Right lobe of liver (tissue), 6 donors: ENCODE results near the gene CHMP2A. TPM values are rescaled to one million over a fixed set of nuclear protein-coding genes. Genes with fewer than 3 reads are reported as not detected.

Experiments used
- ATAC-seq, 4 donors: fragments of 200-7000 bp; cut with Tn5 transposase; one replicate each; pipeline ENCODE4 v1.9.1; 2020; ENCODE audit warnings: mild to moderate bottlenecking in 4 of 4, moderate library complexity in 4 of 4
- DNase-seq, 3 donors: peaks; one replicate each; pipeline ENCODE4 v3.0.0-alpha.2; 2020
- H3K27ac ChIP-seq, 3 donors: fragments of 200-600 bp; one replicate each; pipeline ENCODE4 v1.8.0; 2022
- H3K27me3 ChIP-seq, 2 donors: fragments of 200-600 bp; one replicate each; pipeline ENCODE4 v1.8.0; 2022
- H3K36me3 ChIP-seq, 4 donors: fragments of 200-600 bp; sonication (generic) in 1 of 4; one replicate each; pipeline versions ENCODE4 v1.5.1 to v1.8.0; 2017 to 2022; ENCODE audit warnings: control low read depth in 1 of 4
- H3K4me1 ChIP-seq, 4 donors: fragments of 200-600 bp; sonication (generic) in 1 of 4; one replicate each; pipeline versions ENCODE4 v1.5.1 to v1.8.0; 2017 to 2022; ENCODE audit warnings: control low read depth in 1 of 4
- H3K4me3 ChIP-seq, 3 donors: fragments of 200-600 bp; one replicate each; pipeline ENCODE4 v1.8.0; 2022
- H3K9me3 ChIP-seq, 4 donors: fragments of 200-600 bp; sonication (generic) in 1 of 4; one replicate each; pipeline versions ENCODE4 v1.5.1 to v1.8.0; 2017 to 2022; ENCODE audit warnings: control low read depth in 1 of 4
- POLR2A ChIP-seq: fragments of 450-650 bp; IDR thresholded peaks from one replicate; pipeline ENCODE4 v1.6.1; 2017; ENCODE audit warnings: antibody characterized with exemption, mild to moderate bottlenecking
- WGBS: methylation state at CpG from one replicate; pipeline ENCODE4 v1.1.6; 2018; ENCODE audit warnings: low coverage, low lambda C conversion rate; ENCODE audit not compliant: insufficient coverage; ENCODE audit errors: missing lambda C conversion rate; 5-methylcytosine and 5-hydroxymethylcytosine counted together
- intact Hi-C, 2 donors: fragments of 100-400 bp; cut with DNase I; formaldehyde crosslinking; loops; one replicate each; pipeline versions ENCODE4 v1.11.2 to v1.14.1; 2022
- total RNA-seq, 6 experiments: library from RNA; depleted of rRNA in 2 of 6; stranded (reverse); fragments of >200 nt in 2 of 6; fragmentation: NEBNext Ultra II Directional in 3 of 6; extraction: Animal tissue kit (Norgen Biotek cat#: 25700) in 3 of 6; gene quantifications; one replicate each; pipeline versions ENCODE4 v1.1.0 to v1.2.4, GENCODE V29; 2016 to 2023
- TF ChIP-seq, protein P1 (sequence below), 4 donors: fragments of 200-600 bp in 3 of 4; fragments of 450-650 bp in 1 of 4; IDR thresholded peaks; one replicate each; pipeline versions ENCODE4 v1.5.1 to v1.8.0; 2016 to 2022; ENCODE audit warnings: antibody characterized with exemption in 4 of 4, mild to moderate bottlenecking in 2 of 4
- donor health status: DM: no; HTN: yes; CAD: no.
- donor health status: DM: no; HTN: no; CAD: no.
- donor health status: DM: no; HTN: no; CAD: no.
- donor health status: DM: no; HTN: yes; CAD: no.
- donor health status: DM: no; HTN: yes; CAD: no.

Gene CHMP2A
- total RNA-seq, 6 experiments from 2014 or later = 62.1 to 90.9 (median 70.7) TPM

DNA sequence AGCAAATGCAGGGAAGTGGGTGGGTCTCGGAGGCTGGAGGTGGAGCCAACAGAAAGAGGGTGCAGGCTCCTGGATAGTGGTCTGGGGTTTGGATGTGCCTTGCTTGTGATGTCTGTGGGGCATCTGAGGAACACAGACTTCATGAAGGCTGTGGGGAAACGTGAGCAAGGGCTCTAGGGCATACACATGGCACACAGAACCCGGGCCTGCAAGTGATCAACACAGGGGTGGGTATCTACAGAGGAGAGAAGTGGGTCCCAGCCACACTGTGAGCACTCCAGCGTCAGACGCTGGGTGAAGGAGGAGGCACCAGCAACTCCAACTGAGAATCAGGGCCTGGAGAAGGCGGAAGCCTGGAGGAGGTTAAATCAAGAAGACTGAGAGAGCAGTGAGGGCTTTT is 8.9 kb upstream of the CHMP2A start:
- Histone ChIP-seq H3K4me1 (peaks cover 0 to 28% (median 7%) of the 10 kb centered on the region in 4 donors), H3K9me3 (no peaks in the 10 kb centered on the region), H3K36me3 (peaks cover 0 to 5% (median 0%) of the 10 kb centered on the region in 4 donors), H3K4me3 (no peak overlapping the region), H3K27me3 (no peaks in the 10 kb centered on the region), H3K27ac (no peak overlapping the region)
- WGBS = 72% methylated on average over 6 of the region's 6 CpGs
- TF ChIP-seq, protein P1, sequence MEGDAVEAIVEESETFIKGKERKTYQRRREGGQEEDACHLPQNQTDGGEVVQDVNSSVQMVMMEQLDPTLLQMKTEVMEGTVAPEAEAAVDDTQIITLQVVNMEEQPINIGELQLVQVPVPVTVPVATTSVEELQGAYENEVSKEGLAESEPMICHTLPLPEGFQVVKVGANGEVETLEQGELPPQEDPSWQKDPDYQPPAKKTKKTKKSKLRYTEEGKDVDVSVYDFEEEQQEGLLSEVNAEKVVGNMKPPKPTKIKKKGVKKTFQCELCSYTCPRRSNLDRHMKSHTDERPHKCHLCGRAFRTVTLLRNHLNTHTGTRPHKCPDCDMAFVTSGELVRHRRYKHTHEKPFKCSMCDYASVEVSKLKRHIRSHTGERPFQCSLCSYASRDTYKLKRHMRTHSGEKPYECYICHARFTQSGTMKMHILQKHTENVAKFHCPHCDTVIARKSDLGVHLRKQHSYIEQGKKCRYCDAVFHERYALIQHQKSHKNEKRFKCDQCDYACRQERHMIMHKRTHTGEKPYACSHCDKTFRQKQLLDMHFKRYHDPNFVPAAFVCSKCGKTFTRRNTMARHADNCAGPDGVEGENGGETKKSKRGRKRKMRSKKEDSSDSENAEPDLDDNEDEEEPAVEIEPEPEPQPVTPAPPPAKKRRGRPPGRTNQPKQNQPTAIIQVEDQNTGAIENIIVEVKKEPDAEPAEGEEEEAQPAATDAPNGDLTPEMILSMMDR (IDR thresholded peaks at IDR 0.05) = no peak
- TF ChIP-seq POLR2A = no peak
- DNase-seq (no peak), ATAC-seq (no peak)
- intact Hi-C loops = no loop called here

- Histone ChIP-seq H3K36me3 (peaks cover 0 to 5% (median 0%) of the 10 kb centered on the region in 4 donors), H3K4me3 (peak overlapping the region in 2 of 3 donors; percentile 20 to 44), H3K4me1 (peaks cover 0 to 28% (median 7%) of the 10 kb centered on the region in 4 donors), H3K9me3 (no peaks in the 10 kb centered on the region), H3K27me3 (no peaks in the 10 kb centered on the region), H3K27ac (no peak overlapping the region)
- ATAC-seq (no peak), DNase-seq (no peak)
- TF ChIP-seq, protein P1 (IDR thresholded peaks at IDR 0.05) = no peak
- TF ChIP-seq POLR2A = no peak
- WGBS = 3% methylated on average over 9 of the region's 40 CpGs
- intact Hi-C loops = no loop called here
Observed at GRCh38 chr19:58563034-58563573, 8.2 kb upstream of the CHMP2A start.

- intact Hi-C loops = no loop called here
- H3K4me3 ChIP-seq = peak overlapping the region; percentile 14 to 44 (median 20)
- H3K4me1 ChIP-seq = peaks cover 0 to 28% (median 7%) of the 10 kb centered on the region in 4 donors
- H3K27me3 ChIP-seq = no peaks in the 10 kb centered on the region
- no peaks in the 10 kb centered on the region for H3K9me3 ChIP-seq
- TF ChIP-seq, protein P1 (IDR thresholded peaks at IDR 0.05) = no peak
- no peak for TF ChIP-seq POLR2A
- DNase-seq (peak in 2 of 3 donors; percentile 52 to 60), ATAC-seq (peak in 3 of 4 donors; percentile 1 to 2 (median 2))
- WGBS = 9% methylated on average over 7 of the region's 107 CpGs
- peaks cover 0 to 5% (median 0%) of the 10 kb centered on the region in 4 donors for H3K36me3 ChIP-seq
- H3K27ac ChIP-seq = no peak overlapping the region
Observed at GRCh38 chr19:58562122-58563033, 7.5 kb upstream of the CHMP2A start.

- H3K27ac ChIP-seq = no peak overlapping the region
- no peaks in the 10 kb centered on the region for H3K27me3 ChIP-seq
- WGBS = 46% methylated on average over 3 of the region's 16 CpGs
- ATAC-seq (no peak), DNase-seq (no peak)
- TF ChIP-seq POLR2A = no peak
- intact Hi-C loops = no loop called here
- H3K4me1 ChIP-seq = peaks cover 0 to 35% (median 7%) of the 10 kb centered on the region in 4 donors
- peaks cover 0 to 6% (median 0%) of the 10 kb centered on the region in 4 donors for H3K36me3 ChIP-seq
- no peaks in the 10 kb centered on the region for H3K9me3 ChIP-seq
- peak overlapping the region in 1 of 3 donors; percentile 44 for H3K4me3 ChIP-seq
Observed at GRCh38 chr19:58561373-58562121, 6.6 kb upstream of the CHMP2A start.
